Ovary (tissue), 9 donors: Measurements from ENCODE around the gene DNMBP. TPM values are rescaled to one million over a fixed set of nuclear protein-coding genes. Genes with fewer than 3 reads are reported as not detected.
A peak's percentile ranks its signal among the peaks of the same experiment; 100 is the strongest.

Experiments used
- DNase-seq, 5 donors: peaks; one replicate each; pipeline ENCODE4 v3.0.0-alpha.2; 2019 to 2020
- H3K27ac ChIP-seq, 2 donors: fragments of 200-600 bp; one replicate each; pipeline versions ENCODE4 v1.5.1 to v1.8.0; 2019 to 2022
- H3K27me3 ChIP-seq: fragments of 200-600 bp; one replicate; pipeline ENCODE4 v1.8.0; 2022
- H3K36me3 ChIP-seq: fragments of 200-600 bp; sonication (generic); one replicate; pipeline ENCODE4 v1.5.1; 2019
- H3K4me1 ChIP-seq: one replicate; pipeline ENCODE4 v1.8.1; 2013; ENCODE audit warnings: mild to moderate bottlenecking, moderate library complexity; ENCODE audit not compliant: insufficient read depth
- H3K4me3 ChIP-seq: fragments of 200-600 bp; sonication (generic); one replicate; pipeline ENCODE4 v1.5.1; 2017
- H3K9me3 ChIP-seq, 2 donors: fragments of 200-600 bp in 1 of 2; sonication (generic) in 1 of 2; one replicate each; pipeline versions ENCODE4 v1.5.1 to v1.8.1; 2013 to 2019; ENCODE audit warnings: mild to moderate bottlenecking in 1 of 2, moderate library complexity in 1 of 2
- EP300 ChIP-seq: sonication (generic); formaldehyde crosslinking; IDR thresholded peaks from one replicate; pipeline ENCODE4 v1.6.1; 2017; ENCODE audit warnings: antibody characterized with exemption
- POLR2A ChIP-seq: fragments of 450-650 bp; IDR thresholded peaks from one replicate; pipeline ENCODE4 v1.6.1; 2017; ENCODE audit warnings: antibody characterized with exemption, mild to moderate bottlenecking, moderate library complexity
- WGBS, 3 donors: extraction: QIAGEN DNeasy Blood & Tissue Kit in 1 of 3; methylation state at CpG; one replicate each; pipeline versions ENCODE4 v1.1.5 to v1.1.7; 2013 to 2017; 5-methylcytosine and 5-hydroxymethylcytosine counted together
- intact Hi-C, 4 donors: fragments of 100-400 bp; cut with DNase I; formaldehyde crosslinking; loops; one replicate each; pipeline versions ENCODE4 v1.11.0 to v1.15.1; 2022 to 2023
- polyA plus RNA-seq, 2 donors: library from polyadenylated mRNA; stranded (reverse); fragments of 200-250 nt in 1 of 2; fragments of 350-450 nt in 1 of 2; fragmentation: Illumina TruSeq in 1 of 2; extraction: RNeasy Lipid Tissue Mini Kit (QIAGEN cat#74804) in 1 of 2; gene quantifications; one replicate each; pipeline ENCODE4 v1.2.3, GENCODE V29; 2013 to 2014
- total RNA-seq, 7 donors: library from RNA; depleted of rRNA in 2 of 7; stranded (reverse); fragments of >200 nt in 2 of 7; fragmentation: NEBNext Ultra II Directional in 3 of 7; extraction: Animal tissue kit (Norgen Biotek cat#: 25700) in 3 of 7; gene quantifications; one replicate each; pipeline versions ENCODE4 v1.1.0 to v1.2.4, GENCODE V29; 2016 to 2023
- TF ChIP-seq, protein P1 (sequence below), 3 donors: fragments of 450-650 bp in 2 of 3; fragments of 200-600 bp in 1 of 3; IDR thresholded peaks; one replicate each; pipeline versions ENCODE4 v1.5.1 to v1.8.0; 2016 to 2022; ENCODE audit warnings: antibody characterized with exemption in 3 of 3, mild to moderate bottlenecking in 1 of 3
- donor health status: DM: no; HTN: no; CAD: no; lungs with moderate emphysema.
- donor health status: DM: no; HTN: no; CAD: no.
- donor health status: Bipolar disorder and iron deficiency.
- donor health status: DM: yes; HTN: yes; CAD: no.
- donor health status: DM: no; HTN: no; CAD: no.
- donor health status: DM: yes; HTN: yes; CAD: no.

DNMBP gene
- total and polyA plus RNA-seq, 9 donors = 10.8 to 25.4 (median 20.3) TPM

DNA sequence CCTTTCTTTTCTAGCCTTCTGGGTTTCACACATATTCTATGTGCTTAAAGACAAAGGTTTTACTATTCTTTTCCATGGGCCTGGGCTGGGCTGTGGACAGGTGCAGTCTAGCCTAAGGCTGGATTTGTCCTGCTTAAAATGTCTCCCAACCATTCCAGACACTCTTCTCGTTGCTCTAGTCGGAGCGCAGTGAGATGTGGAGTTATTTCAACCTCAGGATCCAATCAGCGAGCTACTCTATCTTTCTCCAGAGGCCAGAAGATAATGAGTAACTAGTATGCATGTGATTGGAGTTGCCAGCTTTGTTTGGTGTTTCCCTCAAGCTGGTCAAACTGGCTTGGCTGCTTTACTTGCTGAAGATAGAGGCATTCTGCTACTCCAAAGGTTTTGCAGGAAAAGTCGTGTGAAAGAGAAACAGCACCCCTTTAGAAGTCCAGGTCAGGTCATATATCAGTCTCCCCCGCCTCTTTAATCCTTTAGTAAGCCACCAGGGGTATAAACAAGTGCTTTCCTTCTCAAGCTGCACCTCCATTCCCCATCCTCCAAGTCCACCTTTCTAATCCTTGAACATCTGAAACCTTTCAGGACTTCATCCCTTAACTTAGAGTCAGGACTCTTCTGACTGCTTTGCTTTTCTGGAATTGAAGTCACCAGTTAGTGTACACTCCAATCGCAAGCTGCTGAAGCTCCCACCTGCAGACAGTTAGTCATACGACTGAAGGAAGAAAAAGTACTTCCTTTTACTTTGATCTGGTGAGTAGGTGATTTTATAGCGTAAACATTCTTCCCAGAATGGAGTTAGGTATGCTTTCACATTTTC lies 78.8 kb downstream of the DNMBP start:
- Histone ChIP-seq H3K9me3 (no peaks in the 10 kb centered on the region), H3K4me3 (no peak overlapping the region), H3K27ac (no peak overlapping the region), H3K27me3 (no peaks in the 10 kb centered on the region), H3K4me1 (peaks cover 7% of the 10 kb centered on the region), H3K36me3 (no peaks in the 10 kb centered on the region)
- TF ChIP-seq EP300 = no peak
- no peak for TF ChIP-seq POLR2A
- TF ChIP-seq, protein P1, sequence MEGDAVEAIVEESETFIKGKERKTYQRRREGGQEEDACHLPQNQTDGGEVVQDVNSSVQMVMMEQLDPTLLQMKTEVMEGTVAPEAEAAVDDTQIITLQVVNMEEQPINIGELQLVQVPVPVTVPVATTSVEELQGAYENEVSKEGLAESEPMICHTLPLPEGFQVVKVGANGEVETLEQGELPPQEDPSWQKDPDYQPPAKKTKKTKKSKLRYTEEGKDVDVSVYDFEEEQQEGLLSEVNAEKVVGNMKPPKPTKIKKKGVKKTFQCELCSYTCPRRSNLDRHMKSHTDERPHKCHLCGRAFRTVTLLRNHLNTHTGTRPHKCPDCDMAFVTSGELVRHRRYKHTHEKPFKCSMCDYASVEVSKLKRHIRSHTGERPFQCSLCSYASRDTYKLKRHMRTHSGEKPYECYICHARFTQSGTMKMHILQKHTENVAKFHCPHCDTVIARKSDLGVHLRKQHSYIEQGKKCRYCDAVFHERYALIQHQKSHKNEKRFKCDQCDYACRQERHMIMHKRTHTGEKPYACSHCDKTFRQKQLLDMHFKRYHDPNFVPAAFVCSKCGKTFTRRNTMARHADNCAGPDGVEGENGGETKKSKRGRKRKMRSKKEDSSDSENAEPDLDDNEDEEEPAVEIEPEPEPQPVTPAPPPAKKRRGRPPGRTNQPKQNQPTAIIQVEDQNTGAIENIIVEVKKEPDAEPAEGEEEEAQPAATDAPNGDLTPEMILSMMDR (IDR thresholded peaks at IDR 0.05) = no peak
- DNase-seq = no peak
- intact Hi-C loops = no loop called here
- 74 to 80% (median 76%) methylated on average over 9 of the region's 9 CpGs for WGBS, 3 donors

DNA sequence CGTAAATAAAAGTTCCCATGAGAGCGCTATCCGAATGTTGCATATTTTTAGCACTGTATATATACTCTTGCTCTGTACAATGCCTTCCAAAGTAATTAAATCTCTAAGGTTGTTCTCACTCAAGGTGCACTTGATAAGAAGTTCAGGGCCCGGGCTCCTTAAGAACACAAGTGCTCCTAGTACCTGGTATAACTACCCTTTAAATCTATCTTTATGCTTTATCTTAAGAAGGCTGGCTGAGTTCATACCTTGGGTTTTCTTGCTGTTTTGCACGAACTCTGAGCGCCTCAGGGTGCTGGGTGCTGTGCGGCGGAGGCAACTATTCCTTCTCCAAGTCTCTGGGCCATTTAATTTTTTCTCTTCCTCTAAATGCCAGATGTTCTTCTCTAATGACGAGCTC lies 80.4 kb downstream of the DNMBP start:
- intact Hi-C loops = no loop called here
- Histone ChIP-seq H3K4me3 (no peak overlapping the region), H3K27ac (no peak overlapping the region), H3K36me3 (no peaks in the 10 kb centered on the region), H3K4me1 (peaks cover 12% of the 10 kb centered on the region), H3K9me3 (no peaks in the 10 kb centered on the region), H3K27me3 (no peaks in the 10 kb centered on the region)
- 95 to 97% (median 96%) methylated on average over 9 of the region's 9 CpGs for WGBS, 3 donors
- TF ChIP-seq, protein P1 (IDR thresholded peaks at IDR 0.05) = no peak
- TF ChIP-seq POLR2A = no peak
- TF ChIP-seq EP300 = no peak
- no peak for DNase-seq

DNA sequence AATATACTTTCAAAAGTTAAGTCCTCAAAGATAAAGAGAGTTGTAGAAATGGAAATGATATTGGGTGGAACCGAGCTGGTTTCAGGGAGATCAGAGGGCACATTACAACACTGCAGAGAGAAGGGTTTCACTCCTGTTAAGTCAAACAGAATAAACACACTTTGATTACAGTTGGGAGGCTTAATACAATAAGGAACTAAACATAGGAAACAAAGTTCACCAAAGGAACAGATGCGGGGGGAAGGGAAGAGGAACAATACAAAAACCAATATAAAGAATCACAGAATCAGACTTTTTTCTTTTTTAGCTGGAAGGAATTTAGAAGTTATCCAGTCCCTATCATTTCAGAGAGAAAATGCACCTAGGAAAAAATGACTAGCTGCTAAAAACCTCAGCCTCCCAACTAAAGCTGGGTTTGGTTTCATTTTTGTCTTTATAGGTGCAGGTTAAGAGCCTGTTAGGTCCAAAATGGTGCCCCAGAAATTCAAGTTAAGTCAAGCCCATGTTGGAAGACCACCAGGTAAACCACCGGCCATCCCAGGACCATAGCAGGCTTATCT lies 81.9 kb downstream of the DNMBP start:
- H3K36me3 ChIP-seq = no peaks in the 10 kb centered on the region
- WGBS, 3 donors = 72 to 78% (median 78%) methylated on average over 3 of the region's 3 CpGs
- no peaks in the 10 kb centered on the region for H3K27me3 ChIP-seq
- intact Hi-C loops = no loop called here
- TF ChIP-seq POLR2A (no peak), EP300 (no peak)
- TF ChIP-seq, protein P1 (IDR thresholded peaks at IDR 0.05) = no peak
- H3K27ac ChIP-seq = no peak overlapping the region
- no peak overlapping the region for H3K4me3 ChIP-seq
- H3K4me1 ChIP-seq = peaks cover 12% of the 10 kb centered on the region
- no peaks in the 10 kb centered on the region for H3K9me3 ChIP-seq
- no peak for DNase-seq

DNA sequence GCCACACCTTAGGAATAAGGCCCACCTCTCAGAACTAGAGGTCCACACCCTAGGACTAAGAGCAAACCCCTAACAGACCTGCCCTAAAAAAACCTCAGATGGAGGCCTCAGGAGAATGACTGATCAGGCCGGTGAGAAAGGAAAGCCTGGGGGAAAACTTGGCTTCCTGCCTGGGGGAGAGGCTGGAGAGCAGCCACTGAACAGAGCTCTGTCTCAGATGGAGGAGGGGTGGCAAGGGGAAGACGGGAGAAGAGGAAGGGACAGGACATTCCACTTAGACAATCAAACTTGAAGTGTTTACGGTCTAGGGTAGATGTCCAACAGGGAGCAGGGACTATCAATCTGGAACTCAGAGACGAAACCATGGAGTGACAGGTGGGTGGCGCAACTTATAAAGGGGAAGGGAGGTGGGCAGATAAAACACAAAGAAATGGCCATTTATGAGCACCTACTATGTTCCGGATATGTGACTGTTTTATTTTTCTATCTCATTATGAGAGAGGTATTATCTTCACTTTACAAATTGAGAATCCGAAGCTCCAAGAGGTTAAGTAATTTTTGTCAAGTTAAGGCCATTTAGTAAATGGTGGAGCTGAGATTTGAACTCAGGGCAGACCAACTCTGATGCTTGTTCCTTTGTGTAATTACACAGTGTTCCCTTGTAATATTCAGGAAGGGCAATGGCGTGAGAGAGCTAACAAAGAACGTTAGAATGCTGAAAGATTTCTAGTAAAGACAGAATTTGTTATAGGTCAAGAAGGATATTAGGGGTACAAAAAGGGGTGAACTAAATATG lies 82.6 kb downstream of the DNMBP start:
- TF ChIP-seq POLR2A (no peak), EP300 (no peak)
- TF ChIP-seq, protein P1 (IDR thresholded peaks at IDR 0.05) = no peak
- peak; percentile 59 to 69 (median 63) for DNase-seq
- 64 to 67% (median 66%) methylated on average over 9 of the region's 9 CpGs for WGBS, 3 donors
- intact Hi-C loops = no loop called here
- peaks cover 13% of the 10 kb centered on the region for H3K4me1 ChIP-seq
- no peak overlapping the region for H3K27ac ChIP-seq
- no peaks in the 10 kb centered on the region for H3K36me3 ChIP-seq
- no peaks in the 10 kb centered on the region for H3K9me3 ChIP-seq
- no peaks in the 10 kb centered on the region for H3K27me3 ChIP-seq
- no peak overlapping the region for H3K4me3 ChIP-seq
